GM10266 (cell line): ENCODE data around the gene ZBP1.

Experiments used
- DNase-seq: peaks from one replicate; pipeline ENCODE4 v3.0.0; 2012; ENCODE audit errors: extremely low spot score
- CTCF ChIP-seq: IDR thresholded peaks from 2 replicates; pipeline ENCODE4 v1.5.1; 2012; ENCODE audit warnings: mild to moderate bottlenecking, low read depth; ENCODE audit not compliant: control insufficient read depth, insufficient read depth; ENCODE audit errors: missing control alignments

ZBP1 gene

GRCh38 chr20:57600320-57601210, 19.7 kb downstream of the ZBP1 start:
- no peak for DNase-seq
- no peak for TF ChIP-seq CTCF

GRCh38 chr20:57598491-57598890, 21.7 kb downstream of the ZBP1 start:
- no peak for DNase-seq
- TF ChIP-seq CTCF: no peak

GRCh38 chr20:57598060-57598459, 22.2 kb downstream of the ZBP1 start:
- no peak for DNase-seq
- TF ChIP-seq CTCF: no peak

GRCh38 chr20:57596998-57597939, 23.0 kb downstream of the ZBP1 start:
- TF ChIP-seq CTCF: peak; percentile 92
- peak; percentile 84 for DNase-seq

- no peak for TF ChIP-seq CTCF
- DNase-seq: no peak
Observed at GRCh38 chr20:57596358-57596757, 23.9 kb downstream of the ZBP1 start.

GRCh38 chr20:57595041-57596030, 24.9 kb downstream of the ZBP1 start:
- TF ChIP-seq CTCF: no peak
- DNase-seq: no peak
